ENCODE measurements around the gene CASP10.

Gene CASP10

GRCh38 chr2:201275069-201275468, 92.1 kb downstream of the CASP10 start:
- H3K9ac ChIP-seq (ENCODE audit: low read depth, low read length): no peak overlapping the region
- H3K4me1 ChIP-seq (ENCODE audit: insufficient read depth, low read length): no peaks in the 10 kb centered on the region
- H3K36me3 ChIP-seq (ENCODE audit: insufficient read depth, low read length): peaks cover 3% of the 10 kb centered on the region
- H3K9me3 ChIP-seq (ENCODE audit: control insufficient read depth, insufficient read depth, low read length): no peaks in the 10 kb centered on the region

- no peaks in the 10 kb centered on the region for H3K4me1 ChIP-seq (ENCODE audit: insufficient read depth, low read length)
- H3K9ac ChIP-seq (ENCODE audit: low read depth, low read length): no peak overlapping the region
- peaks cover 8% of the 10 kb centered on the region for H3K36me3 ChIP-seq (ENCODE audit: insufficient read depth, low read length)
- H3K9me3 ChIP-seq (ENCODE audit: control insufficient read depth, insufficient read depth, low read length): no peaks in the 10 kb centered on the region
Measured at GRCh38 chr2:201275990-201276389, 93.0 kb downstream of the CASP10 start.

- H3K9ac ChIP-seq (ENCODE audit: low read depth, low read length): no peak overlapping the region
- H3K9me3 ChIP-seq (ENCODE audit: control insufficient read depth, insufficient read depth, low read length): no peaks in the 10 kb centered on the region
- no peaks in the 10 kb centered on the region for H3K4me1 ChIP-seq (ENCODE audit: insufficient read depth, low read length)
- H3K36me3 ChIP-seq (ENCODE audit: insufficient read depth, low read length): peaks cover 8% of the 10 kb centered on the region
Measured at GRCh38 chr2:201276511-201276910, 93.6 kb downstream of the CASP10 start.

Measured in ES-I3 (cell line).